Panc1 (cell line): ENCODE results near the gene ISM1. TPM values are rescaled to one million over a fixed set of nuclear protein-coding genes. Genes with fewer than 3 reads are reported as not detected.
A peak's percentile ranks its signal among the peaks of the same experiment; 100 is the strongest.

ENCODE experiments used
- ATAC-seq: fragments of 200-7000 bp; cut with Tn5 transposase; 2 replicates; pipeline ENCODE4 v1.9.1; 2020; ENCODE audit warnings: mild to moderate bottlenecking, moderate library complexity
- BruUV-seq: library from RNA; stranded (reverse); fragments of 400-500 nt; replicated peaks from 2 replicates; lab custom pipeline; 2021; lab: Mats Ljungman, UMichigan
- CTCF ChIA-PET: fragments of 300-600 bp; sonication (Branson Sonifier 250); formaldehyde crosslinking; loops from one replicate; lab custom pipeline; 2022; ENCODE audit warnings: antibody characterized with exemption; lab: Charles Lee
- POLR2A ChIA-PET: fragments of 300-600 bp; sonication (Branson Sonifier 250); formaldehyde crosslinking; loops from one replicate; lab custom pipeline; 2022; ENCODE audit warnings: antibody characterized with exemption; lab: Charles Lee
- DNase-seq: peaks from one replicate; pipeline ENCODE4 v3.0.0-alpha.2; 2010; ENCODE audit warnings: low read depth, low spot score
- H3K27ac ChIP-seq: 2 replicates; pipeline ENCODE4 v1.5.1; 2011; ENCODE audit warnings: mild to moderate bottlenecking, low read length, inconsistent platforms
- H3K27me3 ChIP-seq: fragments of 200-500 bp; sonication (Bioruptor generic); 2 replicates; pipeline ENCODE4 v1.6.0; 2014; ENCODE audit warnings: low read length, inconsistent platforms; ENCODE audit not compliant: control insufficient read depth, insufficient read depth
- H3K36me3 ChIP-seq: fragments of 200-500 bp; sonication (Bioruptor generic); 2 replicates; pipeline ENCODE4 v1.5.1; 2014; ENCODE audit warnings: inconsistent platforms, mild to moderate bottlenecking, low read length, moderate library complexity; ENCODE audit not compliant: control insufficient read depth, insufficient read depth
- H3K4me1 ChIP-seq: 2 replicates; pipeline ENCODE4 v1.5.1; 2011; ENCODE audit warnings: inconsistent platforms, mild to moderate bottlenecking, low read length, moderate library complexity; ENCODE audit not compliant: control insufficient read depth, insufficient read depth
- H3K4me3 ChIP-seq, 2 experiments: 2 replicates each; pipeline ENCODE4 v1.5.1; 2011 to 2012; ENCODE audit warnings: low read depth in 2 of 2, low read length in 2 of 2, mild to moderate bottlenecking in 2 of 2, inconsistent platforms in 1 of 2, moderate library complexity in 1 of 2
- H3K9me3 ChIP-seq: fragments of 200-500 bp; sonication (Bioruptor generic); 2 replicates; pipeline ENCODE4 v1.5.1; 2014; ENCODE audit warnings: low read depth, mild to moderate bottlenecking, inconsistent platforms, low read length, moderate library complexity; ENCODE audit not compliant: control insufficient read depth, insufficient read depth
- CTCF ChIP-seq: fragments of 450-650 bp; IDR thresholded peaks from 2 replicates; pipeline ENCODE4 v1.5.1; 2017; ENCODE audit warnings: mild to moderate bottlenecking
- POLR2AphosphoS5 ChIP-seq: IDR thresholded peaks from 2 replicates; pipeline ENCODE4 v1.6.1; 2012; ENCODE audit warnings: mild to moderate bottlenecking, low read depth, low read length, moderate library complexity
- REST ChIP-seq, 2 experiments: IDR thresholded peaks; 2 replicates each; pipeline ENCODE4 v1.6.1; 2011 to 2012; ENCODE audit warnings: low read depth in 2 of 2, control low read depth in 1 of 2, low read length in 1 of 2, mild to moderate bottlenecking in 1 of 2, moderate library complexity in 1 of 2; ENCODE audit not compliant: insufficient read depth in 1 of 2
- SIN3A ChIP-seq: IDR thresholded peaks from 2 replicates; pipeline ENCODE4 v1.6.1; 2012; ENCODE audit warnings: low read depth, mild to moderate bottlenecking, low read length, moderate library complexity, borderline replicate concordance; ENCODE audit not compliant: insufficient read depth
- TCF7L2 ChIP-seq: IDR thresholded peaks from 2 replicates; pipeline ENCODE4 v1.6.1; 2011; ENCODE audit warnings: mild to moderate bottlenecking, low read depth, low read length, inconsistent platforms
- in situ Hi-C: cut with HindIII; loops from 2 replicates; pipeline ENCODE4 v1.10.0; 2016; ENCODE audit warnings: low sequenced_read_pairs, low pct_unique_long_range_greater_than_20kb
- intact Hi-C: fragments of 100-400 bp; cut with micrococcal nuclease; formaldehyde crosslinking; loops from one replicate; pipeline ENCODE4 v1.10.0; 2022; ENCODE audit not compliant: unreplicated experiment
- total RNA-seq: library from RNA; stranded (reverse); gene quantifications from one replicate; pipeline ENCODE4 v1.2.1, GENCODE V29; 2021; ENCODE audit not compliant: unreplicated experiment

Gene ISM1
- total RNA-seq, 1 experiment from 2014 or later = not detected

- ATAC-seq (peak; percentile 69), DNase-seq (no peak)
- H3K27ac ChIP-seq = no peak overlapping the region
- intact Hi-C loops (no loop called here), in situ Hi-C loops (no loop called here)
- peaks cover 31% of the 10 kb centered on the region for H3K27me3 ChIP-seq
- no peaks in the 10 kb centered on the region for H3K9me3 ChIP-seq
- H3K36me3 ChIP-seq = no peaks in the 10 kb centered on the region
- CTCF ChIA-PET = no interaction called here
- no peaks in the 10 kb centered on the region for H3K4me1 ChIP-seq
- POLR2A ChIA-PET = no interaction called here
- TF ChIP-seq POLR2AphosphoS5 = no peak
- TF ChIP-seq REST (IDR thresholded peaks at IDR 0.05; ENCODE audit: insufficient read depth in 1 of 2, low read depth in 2 of 2, low read length in 1 of 2) = no peak
- no peak for TF ChIP-seq TCF7L2
- TF ChIP-seq CTCF = no peak
- no peak for TF ChIP-seq SIN3A
- BruUV-seq = no TSS peak
- peak overlapping the region in 1 of 2 experiments; percentile 30; a peak in 3 of 4 replicates for H3K4me3 ChIP-seq
Measured at GRCh38 chr20:13221313-13221672, 219 bp downstream of the ISM1 start.

GRCh38 chr20:13221673-13222318 is 722 bp downstream of the ISM1 start:
- no TSS peak for BruUV-seq
- ChIA-PET POLR2A (no interaction called here), CTCF (no interaction called here)

GRCh38 chr20:13222319-13222716 is 1.2 kb downstream of the ISM1 start:
- Histone ChIP-seq H3K4me1 (no peaks in the 10 kb centered on the region), H3K27ac (no peak overlapping the region), H3K9me3 (no peaks in the 10 kb centered on the region), H3K4me3 (peak overlapping the region in 1 of 2 experiments; percentile 33; a peak in 2 of 4 replicates), H3K36me3 (no peaks in the 10 kb centered on the region), H3K27me3 (peaks cover 30% of the 10 kb centered on the region)
- ChIA-PET POLR2A (no interaction called here), CTCF (no interaction called here)
- in situ Hi-C loops (no loop called here), intact Hi-C loops (no loop called here)
- no peak for TF ChIP-seq POLR2AphosphoS5
- TF ChIP-seq TCF7L2 = no peak
- no peak for TF ChIP-seq REST (IDR thresholded peaks at IDR 0.05; ENCODE audit: insufficient read depth in 1 of 2, low read depth in 2 of 2, low read length in 1 of 2)
- TF ChIP-seq CTCF = no peak
- no peak for TF ChIP-seq SIN3A
- BruUV-seq = no TSS peak
- DNase-seq = no peak
- no peak for ATAC-seq

More at GRCh38 chr20:13221673-13222318, 722 bp downstream of the ISM1 start:
- DNase-seq = no peak
- Histone ChIP-seq H3K36me3 (no peaks in the 10 kb centered on the region), H3K9me3 (no peaks in the 10 kb centered on the region), H3K27me3 (peaks cover 32% of the 10 kb centered on the region), H3K4me3 (peak overlapping the region; percentile 30 to 33), H3K4me1 (no peaks in the 10 kb centered on the region), H3K27ac (no peak overlapping the region)
- peak; percentile 86 for ATAC-seq
- intact Hi-C loops (no loop called here), in situ Hi-C loops (no loop called here)
- no peak for TF ChIP-seq TCF7L2
- TF ChIP-seq POLR2AphosphoS5 = no peak
- TF ChIP-seq SIN3A = no peak
